NCI-H345 treated with DMSO at 0.1 percent for 48 hours (cell line): ENCODE results near the gene TMPRSS2.

Source experiments
- DNase-seq: peaks from one replicate; lab custom pipeline; 2025; ENCODE audit not compliant: unreplicated experiment; lab: John Stamatoyannopoulos, UW

Gene TMPRSS2

GRCh38 chr21:41451753-41452676 lies 55.9 kb downstream of the TMPRSS2 start:
- DNase-seq = no peak

- DNase-seq = no peak
Measured at GRCh38 chr21:41449613-41450012, 58.3 kb downstream of the TMPRSS2 start.

GRCh38 chr21:41447356-41447755 lies 60.6 kb downstream of the TMPRSS2 start:
- no peak for DNase-seq

GRCh38 chr21:41446586-41446985 lies 61.4 kb downstream of the TMPRSS2 start:
- no peak for DNase-seq

- DNase-seq = no peak
Measured at GRCh38 chr21:41445465-41445862, 62.5 kb downstream of the TMPRSS2 start.

- DNase-seq = no peak
Measured at GRCh38 chr21:41444703-41445464, 63.1 kb downstream of the TMPRSS2 start.

- DNase-seq = no peak
Measured at GRCh38 chr21:41443562-41443961, 64.4 kb downstream of the TMPRSS2 start.

GRCh38 chr21:41442481-41443186 lies 65.3 kb downstream of the TMPRSS2 start:
- DNase-seq = no peak

GRCh38 chr21:41441546-41441945 lies 66.4 kb downstream of the TMPRSS2 start:
- no peak for DNase-seq

GRCh38 chr21:41439248-41439647 lies 68.7 kb downstream of the TMPRSS2 start:
- no peak for DNase-seq

- DNase-seq = no peak
Measured at GRCh38 chr21:41438425-41439113, 69.4 kb downstream of the TMPRSS2 start.

- DNase-seq = no peak
Measured at GRCh38 chr21:41437729-41438128, 70.2 kb downstream of the TMPRSS2 start.

- DNase-seq = no peak
Measured at GRCh38 chr21:41435706-41436105, 72.3 kb downstream of the TMPRSS2 start.

- DNase-seq = no peak
Measured at GRCh38 chr21:41433566-41433965, 74.4 kb downstream of the TMPRSS2 start.

GRCh38 chr21:41432562-41433460 lies 75.1 kb downstream of the TMPRSS2 start:
- no peak for DNase-seq

- no peak for DNase-seq
Measured at GRCh38 chr21:41431788-41432548, 76.0 kb downstream of the TMPRSS2 start.

GRCh38 chr21:41429925-41430491 lies 78.0 kb downstream of the TMPRSS2 start:
- DNase-seq = no peak

GRCh38 chr21:41429305-41429704 lies 78.7 kb downstream of the TMPRSS2 start:
- DNase-seq = no peak

- no peak for DNase-seq
Measured at GRCh38 chr21:41428847-41429246, 79.1 kb downstream of the TMPRSS2 start.
